H1 (cell line): ENCODE data around the gene ACTN2. TPM values are rescaled to one million over a fixed set of nuclear protein-coding genes. Genes with fewer than 3 reads are reported as not detected.

Experiments
- CTCF ChIA-PET: fragments of 300-600 bp; sonication (Branson Sonifier 250); formaldehyde crosslinking; loops from one replicate; lab custom pipeline; 2021; ENCODE audit not compliant: partially characterized antibody; lab: Charles Lee
- POLR2A ChIA-PET: fragments of 300-600 bp; sonication (Branson Sonifier 250); formaldehyde crosslinking; loops from one replicate; lab custom pipeline; 2021; ENCODE audit warnings: inconsistent platforms; ENCODE audit not compliant: partially characterized antibody; lab: Charles Lee
- DNase-seq, 2 experiments: peaks; one replicate each; pipeline versions ENCODE4 v3.0.0 to v3.0.0-alpha.2; 2010 to 2022; ENCODE audit warnings: low spot score in 2 of 2, low read depth in 1 of 2, mixed read lengths in 1 of 2
- FAIRE-seq: peaks from 2 replicates; lab custom pipeline; 2011; peaks lifted over from hg19 to GRCh38; lab: Jason Lieb, UNC
- H2AFZ ChIP-seq: 2 replicates; pipeline ENCODE4 v1.8.1; 2012; ENCODE audit warnings: low read length, inconsistent platforms
- H2AK5ac ChIP-seq: 2 replicates; pipeline ENCODE4 v1.6.1; 2013; ENCODE audit warnings: low read depth, low read length
- H2BK120ac ChIP-seq: replicated peaks from 2 replicates; pipeline ENCODE3; 2013; ENCODE audit warnings: low read depth, low read length, inconsistent platforms
- H2BK12ac ChIP-seq: 2 replicates; pipeline ENCODE4 v1.6.1; 2013; ENCODE audit warnings: low read depth, low read length
- H2BK15ac ChIP-seq: 2 replicates; pipeline ENCODE4 v1.6.1; 2013; ENCODE audit warnings: low read length
- H2BK20ac ChIP-seq: 2 replicates; pipeline ENCODE4 v1.6.1; 2013; ENCODE audit warnings: low read length
- H2BK5ac ChIP-seq: 2 replicates; pipeline ENCODE4 v1.6.1; 2013; ENCODE audit warnings: low read depth, low read length
- H3K14ac ChIP-seq: 2 replicates; pipeline ENCODE4 v1.6.1; 2013; ENCODE audit warnings: inconsistent platforms; ENCODE audit not compliant: insufficient read length
- H3K18ac ChIP-seq: 2 replicates; pipeline ENCODE4 v1.6.1; 2013; ENCODE audit warnings: low read length; ENCODE audit errors: extremely low read depth
- H3K23ac ChIP-seq: 2 replicates; pipeline ENCODE4 v1.6.1; 2013; ENCODE audit warnings: inconsistent platforms; ENCODE audit not compliant: insufficient read length
- H3K23me2 ChIP-seq: 2 replicates; pipeline ENCODE4 v1.6.1; 2013; ENCODE audit warnings: low read depth, low read length
- H3K27ac ChIP-seq: 2 replicates; pipeline ENCODE4 v1.6.1; 2011; ENCODE audit warnings: low read depth, low read length, inconsistent platforms
- H3K27me3 ChIP-seq, 4 experiments: replicated peaks in 1 of 4; 1 replicate in 1 of 4; 2 replicates in 3 of 4; pipeline versions ENCODE4 v1.6.1 to v1.8.1; 2011 to 2013; ENCODE audit warnings: low read length in 3 of 4, mild to moderate bottlenecking in 3 of 4, inconsistent platforms in 2 of 4, mixed read lengths in 2 of 4, moderate library complexity in 1 of 4; ENCODE audit not compliant: control insufficient read depth in 3 of 4, insufficient read depth in 3 of 4; ENCODE audit errors: extremely low read depth in 1 of 4
- H3K36me3 ChIP-seq, 4 experiments: 2 replicates each; pipeline versions ENCODE4 v1.6.1 to v1.8.1; 2011 to 2013; ENCODE audit warnings: mild to moderate bottlenecking in 4 of 4, low read length in 3 of 4, moderate library complexity in 2 of 4, control low read depth in 1 of 4, inconsistent platforms in 1 of 4; ENCODE audit not compliant: insufficient read depth in 4 of 4, control insufficient read depth in 2 of 4
- H3K4ac ChIP-seq: replicated peaks from 2 replicates; pipeline ENCODE3; 2013; ENCODE audit warnings: low read length, low read depth, mixed read lengths, inconsistent platforms; ENCODE audit not compliant: insufficient read length
- H3K4me1 ChIP-seq, 4 experiments: replicated peaks in 1 of 4; 1 replicate in 1 of 4; 2 replicates in 3 of 4; pipeline versions ENCODE4 v1.6.1 to v1.8.1; 2011 to 2013; ENCODE audit warnings: low read length in 3 of 4, inconsistent platforms in 2 of 4, mixed read lengths in 1 of 4; ENCODE audit not compliant: insufficient read depth in 4 of 4, control insufficient read depth in 3 of 4
- H3K4me2 ChIP-seq, 2 experiments: 2 replicates each; pipeline versions ENCODE4 v1.6.1 to v1.8.1; 2011 to 2013; ENCODE audit warnings: low read depth in 2 of 2, low read length in 2 of 2, control low read depth in 1 of 2, inconsistent platforms in 1 of 2, mild to moderate bottlenecking in 1 of 2; ENCODE audit not compliant: insufficient read depth in 1 of 2
- H3K4me3 ChIP-seq, 4 experiments: fragments of 200-600, 300-600 bp in 1 of 4; sonication (generic), shearing (Covaris generic), sonication (Bioruptor Twin) in 1 of 4; 2 replicates each; pipeline versions ENCODE4 v1.5.1 to v1.8.1; 2011 to 2016; ENCODE audit warnings: low read length in 4 of 4, low read depth in 3 of 4, control low read depth in 2 of 4, inconsistent platforms in 2 of 4, mild to moderate bottlenecking in 2 of 4, mixed read lengths in 1 of 4, moderate library complexity in 1 of 4; ENCODE audit not compliant: insufficient read depth in 2 of 4; ENCODE audit errors: extremely low read depth in 1 of 4
- H3K56ac ChIP-seq: replicated peaks from 2 replicates; pipeline ENCODE3; 2013; ENCODE audit warnings: low read depth, mild to moderate bottlenecking, mixed read lengths, low read length, inconsistent platforms; ENCODE audit not compliant: insufficient read length
- H3K79me1 ChIP-seq: 2 replicates; pipeline ENCODE4 v1.6.1; 2013; ENCODE audit warnings: low read depth, low read length, control low read depth
- H3K79me2 ChIP-seq, 2 experiments: 2 replicates each; pipeline versions ENCODE4 v1.6.1 to v1.8.1; 2012 to 2013; ENCODE audit warnings: low read length in 2 of 2, mild to moderate bottlenecking in 2 of 2, inconsistent platforms in 1 of 2; ENCODE audit not compliant: insufficient read depth in 2 of 2, control insufficient read depth in 1 of 2
- H3K9ac ChIP-seq, 4 experiments: replicated peaks in 1 of 4; 1 replicate in 1 of 4; 2 replicates in 3 of 4; pipeline versions ENCODE4 v1.6.1 to v1.8.1; 2011 to 2013; ENCODE audit warnings: low read depth in 3 of 4, low read length in 3 of 4, control low read depth in 2 of 4, mild to moderate bottlenecking in 2 of 4, moderate library complexity in 2 of 4, inconsistent platforms in 1 of 4; ENCODE audit errors: extremely low read depth in 1 of 4
- H3K9me3 ChIP-seq, 2 experiments: 2 replicates each; pipeline versions ENCODE4 v1.6.1 to v1.8.1; 2012 to 2013; ENCODE audit warnings: mild to moderate bottlenecking in 2 of 2, moderate library complexity in 2 of 2, control low read depth in 1 of 2, inconsistent platforms in 1 of 2, low read depth in 1 of 2, low read length in 1 of 2, mixed read lengths in 1 of 2; ENCODE audit not compliant: insufficient read depth in 2 of 2
- H4K20me1 ChIP-seq, 2 experiments: replicated peaks in 1 of 2; 2 replicates each; pipeline versions ENCODE3 to v1.8.1; 2011 to 2013; ENCODE audit warnings: inconsistent platforms in 2 of 2, low read length in 2 of 2, mild to moderate bottlenecking in 1 of 2; ENCODE audit not compliant: insufficient read depth in 2 of 2, control insufficient read depth in 1 of 2
- H4K5ac ChIP-seq: 2 replicates; pipeline ENCODE4 v1.6.1; 2013; ENCODE audit warnings: low read length, low read depth, mixed read lengths, inconsistent platforms; ENCODE audit not compliant: insufficient read length
- H4K8ac ChIP-seq: 2 replicates; pipeline ENCODE4 v1.8.0; 2013; ENCODE audit warnings: mild to moderate bottlenecking, moderate library complexity, low read length, inconsistent platforms; ENCODE audit not compliant: insufficient read depth; ENCODE audit errors: extremely low read depth
- H4K91ac ChIP-seq: replicated peaks from 2 replicates; pipeline ENCODE3; 2013; ENCODE audit warnings: low read length, mixed read lengths, inconsistent platforms; ENCODE audit not compliant: insufficient read length
- EGR1 ChIP-seq: IDR thresholded peaks from 2 replicates; pipeline ENCODE4 v1.6.1; 2011; ENCODE audit warnings: low read depth, low read length, borderline replicate concordance
- polyA plus RNA-seq, 7 experiments: library from polyadenylated mRNA; depleted of rRNA in 3 of 7; stranded (reverse) in 5 of 7; unstranded in 2 of 7; fragments of >200 nt in 5 of 7; fragments of 200-250 nt in 2 of 7; gene quantifications; 1 replicate in 5 of 7; 2 replicates in 1 of 7; 4 replicates in 1 of 7; pipeline versions ENCODE4 v1.2.1 to v1.2.3, GENCODE V29; 2011 to 2013; ENCODE audit warnings: missing spikeins in 2 of 7, mixed read lengths in 2 of 7
- total RNA-seq: library from RNA; stranded (reverse); fragmentation: NEBNext Ultra II Directional; extraction: Animal tissue kit (Norgen Biotek cat#: 25700); gene quantifications from 2 replicates; pipeline ENCODE4 v1.2.1, GENCODE V29; 2021

ACTN2 gene
- total and polyA plus RNA-seq, 2 of the 8 experiments (the other 6 are each of a cell fraction or from before 2014, with no cell fraction given) = 1.9 to 4.1 TPM

DNA sequence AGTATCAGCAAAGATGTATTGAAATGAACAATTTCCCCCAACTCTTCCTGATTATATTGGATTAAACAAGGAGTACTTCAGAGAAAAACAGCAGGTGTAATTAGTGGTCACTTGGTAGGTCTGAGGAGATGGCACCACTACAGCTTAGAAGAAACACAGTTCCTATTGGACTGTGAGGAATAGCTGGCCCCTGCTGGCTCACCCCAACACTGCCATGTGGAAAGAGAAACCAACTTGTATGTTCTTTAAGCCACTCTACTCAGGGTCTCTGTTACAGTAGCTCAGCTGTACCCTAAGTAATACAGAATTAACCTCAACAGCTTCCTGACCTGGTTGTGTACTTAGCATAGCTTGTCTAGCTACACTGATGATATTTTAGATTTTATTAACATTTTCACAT lies 82.3 kb downstream of the ACTN2 start:
- ChIA-PET POLR2A (interaction anchor here (1.0 kb wide), 1 partner anchor 26 kb away, joined by 3 read pairs; the partner anchor contains the start of gene MTR), CTCF (interaction anchor here (0.9 to 3.8 kb wide), 6 partner anchors 9 to 159 kb away, joined by 3 to 22 read pairs (median 6); no protein-coding TSS in a partner anchor)
- no peaks in the 10 kb centered on the region for H3K23me2 ChIP-seq
- no peak overlapping the region for H3K4ac ChIP-seq
- H2BK12ac ChIP-seq = no peak overlapping the region
- H3K56ac ChIP-seq = no peak overlapping the region
- no peak overlapping the region for H2BK120ac ChIP-seq
- H3K27ac ChIP-seq = no peak overlapping the region
- no peaks in the 10 kb centered on the region for H4K20me1 ChIP-seq
- FAIRE-seq = no peak
- no peak overlapping the region for H2BK15ac ChIP-seq
- H3K9ac ChIP-seq = no peak overlapping the region
- no peak overlapping the region for H4K5ac ChIP-seq
- H3K4me2 ChIP-seq = no peak overlapping the region
- no peak overlapping the region for H2BK5ac ChIP-seq
- peaks cover 0 to under 1% (median 0%) of the 10 kb centered on the region in 4 experiments; a peak in 1 of 7 replicates for H3K27me3 ChIP-seq
- no peak overlapping the region for H4K91ac ChIP-seq
- no peak overlapping the region for H2BK20ac ChIP-seq
- H3K14ac ChIP-seq = no peak overlapping the region
- H3K36me3 ChIP-seq = no peaks in the 10 kb centered on the region
- no peak overlapping the region for H4K8ac ChIP-seq
- H3K4me3 ChIP-seq = no peak overlapping the region
- no peak for DNase-seq
- no peaks in the 10 kb centered on the region for H3K9me3 ChIP-seq
- no peak overlapping the region for H2AFZ ChIP-seq
- no peak overlapping the region for H2AK5ac ChIP-seq
- H3K23ac ChIP-seq = no peak overlapping the region
- no peaks in the 10 kb centered on the region for H3K4me1 ChIP-seq
- H3K79me2 ChIP-seq = no peaks in the 10 kb centered on the region
- H3K18ac ChIP-seq = no peak overlapping the region
- no peaks in the 10 kb centered on the region for H3K79me1 ChIP-seq
- no peak for TF ChIP-seq EGR1
